Parathyroid adenoma (tissue), 2 donors: ENCODE results near the gene CKAP4.

Source experiments
- H2AFZ ChIP-seq: fragments of 300-600 bp; sonication (generic); one replicate; pipeline ENCODE4 v1.7.0; 2017; ENCODE audit warnings: antibody characterized with exemption, mild to moderate bottlenecking
- H3K27ac ChIP-seq: fragments of 300-600 bp; sonication (generic); one replicate; pipeline ENCODE4 v1.7.0; 2017
- H3K27me3 ChIP-seq: fragments of 300-600 bp; sonication (generic); one replicate; pipeline ENCODE4 v1.7.0; 2017; ENCODE audit warnings: low read length; ENCODE audit not compliant: control insufficient read depth, insufficient read depth
- H3K36me3 ChIP-seq: fragments of 300-600 bp; sonication (generic); one replicate; pipeline ENCODE4 v1.7.0; 2017; ENCODE audit warnings: low read length; ENCODE audit not compliant: control insufficient read depth, insufficient read depth
- H3K4me1 ChIP-seq: fragments of 300-600 bp; sonication (generic); one replicate; pipeline ENCODE4 v1.7.0; 2017; ENCODE audit warnings: control low read depth
- H3K4me2 ChIP-seq: fragments of 300-600 bp; sonication (generic); one replicate; pipeline ENCODE4 v1.7.0; 2017; ENCODE audit warnings: low read length
- H3K4me3 ChIP-seq: fragments of 300-600 bp; sonication (generic); one replicate; pipeline ENCODE4 v1.7.0; 2017; ENCODE audit warnings: low read depth, low read length
- H3K79me2 ChIP-seq: fragments of 300-600 bp; sonication (generic); one replicate; pipeline ENCODE4 v1.7.0; 2017; ENCODE audit warnings: control low read depth
- H3K9ac ChIP-seq: fragments of 300-600 bp; sonication (generic); one replicate; pipeline ENCODE4 v1.7.0; 2017; ENCODE audit warnings: mild to moderate bottlenecking
- H3K9me3 ChIP-seq: fragments of 300-600 bp; sonication (generic); one replicate; pipeline ENCODE4 v1.7.0; 2017; ENCODE audit warnings: low read length; ENCODE audit not compliant: control insufficient read depth
- CTCF ChIP-seq: fragments of 300-600 bp; sonication (generic); IDR thresholded peaks from one replicate; pipeline ENCODE4 v1.7.0; 2017; ENCODE audit warnings: antibody characterized with exemption, mild to moderate bottlenecking
- donor health status: primary hyperparathyroidism.

Gene CKAP4

GRCh38 chr12:106226884-106227640 is 20.8 kb downstream of the CKAP4 start:
- H3K4me2 ChIP-seq = no peak overlapping the region
- TF ChIP-seq CTCF = peak; percentile 70
- no peak overlapping the region for H2AFZ ChIP-seq
- H3K9ac ChIP-seq = no peak overlapping the region
- H3K27ac ChIP-seq = no peak overlapping the region
- no peaks in the 10 kb centered on the region for H3K9me3 ChIP-seq
- H3K4me3 ChIP-seq = no peak overlapping the region
- H3K79me2 ChIP-seq = peaks cover 9% of the 10 kb centered on the region
- H3K4me1 ChIP-seq = peaks cover 13% of the 10 kb centered on the region
- H3K36me3 ChIP-seq = no peaks in the 10 kb centered on the region
- no peaks in the 10 kb centered on the region for H3K27me3 ChIP-seq

GRCh38 chr12:106224355-106224706 is 23.5 kb downstream of the CKAP4 start:
- peaks cover 34% of the 10 kb centered on the region for H3K4me1 ChIP-seq
- peak overlapping the region; percentile 80 for H2AFZ ChIP-seq
- no peaks in the 10 kb centered on the region for H3K9me3 ChIP-seq
- TF ChIP-seq CTCF = no peak
- H3K27me3 ChIP-seq = no peaks in the 10 kb centered on the region
- no peak overlapping the region for H3K9ac ChIP-seq
- no peak overlapping the region for H3K4me2 ChIP-seq
- no peaks in the 10 kb centered on the region for H3K36me3 ChIP-seq
- H3K79me2 ChIP-seq = peaks cover 9% of the 10 kb centered on the region
- H3K27ac ChIP-seq = no peak overlapping the region
- no peak overlapping the region for H3K4me3 ChIP-seq

- Histone ChIP-seq H3K36me3 (no peaks in the 10 kb centered on the region), H3K27ac (peak overlapping the region; percentile 8), H3K9me3 (no peaks in the 10 kb centered on the region), H3K4me2 (no peak overlapping the region), H3K9ac (no peak overlapping the region), H3K4me1 (peaks cover 34% of the 10 kb centered on the region), H2AFZ (peak overlapping the region; percentile 80), H3K4me3 (no peak overlapping the region), H3K27me3 (no peaks in the 10 kb centered on the region), H3K79me2 (peaks cover 9% of the 10 kb centered on the region)
- peak; percentile 97 for TF ChIP-seq CTCF
Observed at GRCh38 chr12:106223485-106224354, 24.1 kb downstream of the CKAP4 start.

- H3K27ac ChIP-seq = no peak overlapping the region
- H2AFZ ChIP-seq = no peak overlapping the region
- no peak overlapping the region for H3K9ac ChIP-seq
- H3K4me2 ChIP-seq = no peak overlapping the region
- H3K9me3 ChIP-seq = no peaks in the 10 kb centered on the region
- H3K27me3 ChIP-seq = no peaks in the 10 kb centered on the region
- no peaks in the 10 kb centered on the region for H3K36me3 ChIP-seq
- H3K4me3 ChIP-seq = no peak overlapping the region
- no peak for TF ChIP-seq CTCF
- no peaks in the 10 kb centered on the region for H3K79me2 ChIP-seq
- H3K4me1 ChIP-seq = peaks cover 34% of the 10 kb centered on the region
Observed at GRCh38 chr12:106220536-106220935, 27.3 kb downstream of the CKAP4 start.
